B cell (primary cell): ENCODE data around the gene KCTD4. TPM values are rescaled to one million over a fixed set of nuclear protein-coding genes. Genes with fewer than 3 reads are reported as not detected.

ENCODE experiments used
- ATAC-seq: fragments of 200-7000 bp; cut with Tn5 transposase; one replicate; pipeline ENCODE4 v1.10.0; 2021; ENCODE audit warnings: low read depth, mild to moderate bottlenecking, moderate number of reproducible peaks, moderate library complexity
- CTCF ChIA-PET: fragments of 350-600 bp; sonication (Branson Sonifier 250); formaldehyde crosslinking; loops from one replicate; lab custom pipeline; 2021; ENCODE audit warnings: antibody characterized with exemption, inconsistent platforms; lab: Charles Lee
- POLR2A ChIA-PET: fragments of 350-600 bp; sonication (Branson Sonifier 250); formaldehyde crosslinking; loops from one replicate; lab custom pipeline; 2021; ENCODE audit warnings: antibody characterized with exemption; lab: Charles Lee
- DNase-seq: peaks from one replicate; pipeline ENCODE4 v3.0.0; 2013
- H2AFZ ChIP-seq: 2 replicates; pipeline ENCODE4 v1.6.1; 2012; ENCODE audit warnings: mild to moderate bottlenecking, low read depth, low read length; ENCODE audit not compliant: insufficient read depth, poor library complexity, severe bottlenecking
- H3K27ac ChIP-seq, 2 donors: 1 replicate in 1 of 2; 2 replicates in 1 of 2; pipeline ENCODE4 v1.5.1; 2012 to 2013; ENCODE audit warnings: low read length in 2 of 2, mild to moderate bottlenecking in 2 of 2, moderate library complexity in 1 of 2
- H3K27me3 ChIP-seq, 4 experiments: fragments of 200-600 bp in 1 of 4; sonication (generic) in 1 of 4; replicated peaks in 1 of 4; 1 replicate in 2 of 4; 2 replicates in 2 of 4; pipeline versions ENCODE4 v1.6.1 to v1.7.0; 2013 to 2016; ENCODE audit warnings: low read length in 3 of 4, mild to moderate bottlenecking in 2 of 4, mixed read lengths in 1 of 4, moderate library complexity in 1 of 4; ENCODE audit not compliant: insufficient read depth in 4 of 4, control insufficient read depth in 3 of 4; ENCODE audit errors: control extremely low read depth in 1 of 4
- H3K36me3 ChIP-seq, 2 experiments: replicated peaks in 1 of 2; 1 replicate in 1 of 2; 2 replicates in 1 of 2; pipeline versions ENCODE4 v1.6.1 to v1.7.1; 2013; ENCODE audit warnings: low read length in 1 of 2; ENCODE audit not compliant: insufficient read depth in 2 of 2, control insufficient read depth in 1 of 2; ENCODE audit errors: control extremely low read depth in 1 of 2, extremely low read depth in 1 of 2
- H3K4me1 ChIP-seq, 2 donors: fragments of 200-600 bp in 1 of 2; sonication (generic) in 1 of 2; 1 replicate in 1 of 2; 2 replicates in 1 of 2; pipeline versions ENCODE4 v1.5.1 to v1.6.1; 2013 to 2017; ENCODE audit warnings: low read length in 2 of 2; ENCODE audit not compliant: control insufficient read depth in 2 of 2, insufficient read depth in 2 of 2
- H3K4me2 ChIP-seq: replicated peaks from 2 replicates; pipeline ENCODE3; 2012; ENCODE audit warnings: mild to moderate bottlenecking, low read depth, low read length; ENCODE audit not compliant: poor library complexity, severe bottlenecking
- H3K4me3 ChIP-seq, 5 experiments: fragments of 200-600 bp in 1 of 5; sonication (generic) in 1 of 5; 1 replicate in 3 of 5; 2 replicates in 2 of 5; pipeline versions ENCODE4 v1.5.1 to v1.7.0; 2011 to 2016; ENCODE audit warnings: low read length in 4 of 5, mild to moderate bottlenecking in 4 of 5, low read depth in 2 of 5, control low read depth in 1 of 5, moderate library complexity in 1 of 5; ENCODE audit not compliant: insufficient read depth in 1 of 5; ENCODE audit errors: control extremely low read depth in 1 of 5, extremely low read depth in 1 of 5
- H3K79me2 ChIP-seq: fragments of 200-600 bp; sonication (generic); one replicate; pipeline ENCODE4 v1.6.0; 2016; ENCODE audit warnings: low read length; ENCODE audit not compliant: control insufficient read depth, insufficient read depth
- H3K9ac ChIP-seq: fragments of 200-600 bp; sonication (generic); 2 replicates; pipeline ENCODE4 v1.6.1; 2017; ENCODE audit warnings: mild to moderate bottlenecking, low read length, moderate library complexity
- H3K9me3 ChIP-seq, 3 donors: one replicate each; pipeline versions ENCODE4 v1.6.1 to v1.7.1; 2013; ENCODE audit warnings: low read length in 2 of 3; ENCODE audit not compliant: control insufficient read depth in 2 of 3, insufficient read depth in 1 of 3; ENCODE audit errors: control extremely low read depth in 1 of 3
- H4K20me1 ChIP-seq: 2 replicates; pipeline ENCODE4 v1.6.0; 2012; ENCODE audit warnings: mild to moderate bottlenecking, low read length; ENCODE audit not compliant: insufficient read depth, control insufficient read depth, poor library complexity, severe bottlenecking
- H3K27ac Mint-ChIP-seq: one replicate; pipeline ENCODE4 v1.8.0; 2021; ENCODE audit warnings: mixed read lengths
- H3K27me3 Mint-ChIP-seq: one replicate; pipeline ENCODE4 v1.8.0; 2021; ENCODE audit warnings: mixed read lengths
- H3K4me1 Mint-ChIP-seq: one replicate; pipeline ENCODE4 v1.8.0; 2021; ENCODE audit warnings: mixed read lengths
- H3K4me3 Mint-ChIP-seq: one replicate; pipeline ENCODE4 v1.8.0; 2021; ENCODE audit warnings: mixed read lengths
- H3K9me3 Mint-ChIP-seq: one replicate; pipeline ENCODE4 v1.8.0; 2022; ENCODE audit warnings: mixed read lengths; ENCODE audit not compliant: insufficient read depth
- EZH2 ChIP-seq: IDR thresholded peaks from 2 replicates; pipeline ENCODE4 v1.6.1; 2012; ENCODE audit warnings: borderline replicate concordance, low read depth, mild to moderate bottlenecking, moderate library complexity, low read length; ENCODE audit not compliant: insufficient read depth, poor library complexity, severe bottlenecking
- WGBS: methylation state at CpG from one replicate; pipeline ENCODE4 v1.1.5; 2013; ENCODE audit warnings: missing lambda C conversion rate; ENCODE audit not compliant: insufficient coverage; 5-methylcytosine and 5-hydroxymethylcytosine counted together
- intact Hi-C: fragments of 100-400 bp; cut with micrococcal nuclease; formaldehyde crosslinking; loops from one replicate; pipeline ENCODE4 v1.10.0; 2022
- polyA plus RNA-seq: library from polyadenylated mRNA; depleted of rRNA; stranded (reverse); fragments of >200 nt; gene quantifications from 2 replicates; pipeline ENCODE4 v1.2.3, GENCODE V29; 2012
- total RNA-seq, 2 donors: library from RNA; stranded (reverse); fragments of 120-200 nt in 1 of 2; gene quantifications; 1 replicate in 1 of 2; 2 replicates in 1 of 2; pipeline versions ENCODE4 v1.2.3 to v1.2.4, GENCODE V29; 2013 to 2022
- TF ChIP-seq, protein P1 (sequence below): fragments of 200-600 bp; IDR thresholded peaks from one replicate; pipeline ENCODE4 v1.8.0; 2022; ENCODE audit warnings: antibody characterized with exemption, mild to moderate bottlenecking

Gene KCTD4
- total and polyA plus RNA-seq, 2 donors (not counting 1 experiment from before 2014, with no cell fraction given): not detected

DNA sequence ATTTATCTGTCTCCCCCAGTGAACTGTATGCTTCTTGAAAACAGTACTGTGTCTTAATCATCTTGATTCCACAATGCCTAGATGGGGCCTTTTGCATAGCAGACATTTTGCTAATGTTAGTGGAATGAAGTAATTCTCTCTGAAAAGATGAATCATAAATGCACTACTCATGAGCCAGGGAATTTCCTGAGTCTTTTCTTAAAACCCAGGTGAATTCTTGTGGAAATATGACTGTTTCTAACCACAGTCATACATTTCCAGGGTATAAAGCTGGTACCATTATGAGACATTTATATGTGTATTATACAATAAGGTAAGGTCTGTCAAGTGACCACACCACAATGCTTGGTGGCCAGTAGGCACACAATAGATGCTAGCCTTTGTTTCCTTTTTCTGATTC lies 5.5 kb upstream of the KCTD4 start:
- H3K4me1 Mint-ChIP-seq: peaks cover 7% of the 10 kb centered on the region
- POLR2A ChIA-PET: no interaction called here

DNA sequence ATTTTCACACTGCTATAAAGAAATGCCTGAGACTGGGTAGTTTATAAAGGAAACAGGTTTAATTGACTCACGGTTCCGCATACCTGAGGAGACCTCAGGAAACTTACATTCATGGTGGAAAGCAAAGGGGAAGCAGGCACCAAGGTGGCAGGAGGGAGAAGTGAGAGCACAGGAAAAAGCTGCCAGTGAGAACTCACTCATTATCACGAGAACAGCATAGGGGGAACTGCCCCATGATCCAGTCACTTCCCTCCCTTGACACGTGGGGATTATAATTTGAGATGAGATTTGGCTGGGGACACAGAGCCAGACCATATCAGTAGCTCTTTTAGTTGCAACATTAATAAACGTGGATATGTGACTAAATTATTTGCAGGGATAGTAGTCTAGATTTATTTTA lies 4.3 kb upstream of the KCTD4 start:
- no peaks in the 10 kb centered on the region for H3K9me3 ChIP-seq
- Mint-ChIP-seq H3K4me3 (no peak overlapping the region), H3K4me1 (peaks cover 7% of the 10 kb centered on the region), H3K27me3 (no peaks in the 10 kb centered on the region), H3K27ac (no peak overlapping the region), H3K9me3 (no peaks in the 10 kb centered on the region)
- H3K79me2 ChIP-seq: peaks cover 8% of the 10 kb centered on the region
- ChIA-PET POLR2A (no interaction called here), CTCF (no interaction called here)
- intact Hi-C loops: no loop called here
- no peak overlapping the region for H3K4me2 ChIP-seq
- no peak overlapping the region for H3K27ac ChIP-seq
- H4K20me1 ChIP-seq: no peaks in the 10 kb centered on the region
- no peaks in the 10 kb centered on the region for H3K27me3 ChIP-seq
- no peak for DNase-seq
- peaks cover 0 to 17% of the 10 kb centered on the region in 2 experiments for H3K36me3 ChIP-seq
- H2AFZ ChIP-seq: no peak overlapping the region
- 100% methylated on average over 2 of the region's 5 CpGs for WGBS
- H3K4me1 ChIP-seq: no peaks in the 10 kb centered on the region
- TF ChIP-seq EZH2: no peak
- TF ChIP-seq, protein P1, sequence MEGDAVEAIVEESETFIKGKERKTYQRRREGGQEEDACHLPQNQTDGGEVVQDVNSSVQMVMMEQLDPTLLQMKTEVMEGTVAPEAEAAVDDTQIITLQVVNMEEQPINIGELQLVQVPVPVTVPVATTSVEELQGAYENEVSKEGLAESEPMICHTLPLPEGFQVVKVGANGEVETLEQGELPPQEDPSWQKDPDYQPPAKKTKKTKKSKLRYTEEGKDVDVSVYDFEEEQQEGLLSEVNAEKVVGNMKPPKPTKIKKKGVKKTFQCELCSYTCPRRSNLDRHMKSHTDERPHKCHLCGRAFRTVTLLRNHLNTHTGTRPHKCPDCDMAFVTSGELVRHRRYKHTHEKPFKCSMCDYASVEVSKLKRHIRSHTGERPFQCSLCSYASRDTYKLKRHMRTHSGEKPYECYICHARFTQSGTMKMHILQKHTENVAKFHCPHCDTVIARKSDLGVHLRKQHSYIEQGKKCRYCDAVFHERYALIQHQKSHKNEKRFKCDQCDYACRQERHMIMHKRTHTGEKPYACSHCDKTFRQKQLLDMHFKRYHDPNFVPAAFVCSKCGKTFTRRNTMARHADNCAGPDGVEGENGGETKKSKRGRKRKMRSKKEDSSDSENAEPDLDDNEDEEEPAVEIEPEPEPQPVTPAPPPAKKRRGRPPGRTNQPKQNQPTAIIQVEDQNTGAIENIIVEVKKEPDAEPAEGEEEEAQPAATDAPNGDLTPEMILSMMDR: no peak
- H3K4me3 ChIP-seq: no peak overlapping the region
- no peak for ATAC-seq
- H3K9ac ChIP-seq: no peak overlapping the region

More for the DNA sequence above, 5.5 kb upstream of the KCTD4 start:
- Histone ChIP-seq H3K9ac (no peak overlapping the region), H2AFZ (no peak overlapping the region), H3K79me2 (peaks cover 8% of the 10 kb centered on the region), H3K9me3 (no peaks in the 10 kb centered on the region), H4K20me1 (no peaks in the 10 kb centered on the region), H3K4me3 (no peak overlapping the region), H3K4me2 (no peak overlapping the region), H3K27ac (no peak overlapping the region), H3K4me1 (no peaks in the 10 kb centered on the region), H3K36me3 (peaks cover 0 to 26% of the 10 kb centered on the region in 2 experiments), H3K27me3 (no peaks in the 10 kb centered on the region)
- intact Hi-C loops: no loop called here
- TF ChIP-seq EZH2: no peak
- TF ChIP-seq, protein P1: no peak
- Mint-ChIP-seq H3K27ac (no peak overlapping the region), H3K27me3 (no peaks in the 10 kb centered on the region), H3K9me3 (no peaks in the 10 kb centered on the region), H3K4me3 (no peak overlapping the region)
- CTCF ChIA-PET: no interaction called here
- ATAC-seq (no peak), DNase-seq (no peak)
